DMS53 treated with DMSO at 0.1 percent for 48 hours (cell line): ENCODE data around the gene WDR18.

Source experiments
- DNase-seq: peaks from one replicate; lab custom pipeline; 2025; ENCODE audit not compliant: unreplicated experiment; lab: John Stamatoyannopoulos, UW

Gene WDR18

DNA sequence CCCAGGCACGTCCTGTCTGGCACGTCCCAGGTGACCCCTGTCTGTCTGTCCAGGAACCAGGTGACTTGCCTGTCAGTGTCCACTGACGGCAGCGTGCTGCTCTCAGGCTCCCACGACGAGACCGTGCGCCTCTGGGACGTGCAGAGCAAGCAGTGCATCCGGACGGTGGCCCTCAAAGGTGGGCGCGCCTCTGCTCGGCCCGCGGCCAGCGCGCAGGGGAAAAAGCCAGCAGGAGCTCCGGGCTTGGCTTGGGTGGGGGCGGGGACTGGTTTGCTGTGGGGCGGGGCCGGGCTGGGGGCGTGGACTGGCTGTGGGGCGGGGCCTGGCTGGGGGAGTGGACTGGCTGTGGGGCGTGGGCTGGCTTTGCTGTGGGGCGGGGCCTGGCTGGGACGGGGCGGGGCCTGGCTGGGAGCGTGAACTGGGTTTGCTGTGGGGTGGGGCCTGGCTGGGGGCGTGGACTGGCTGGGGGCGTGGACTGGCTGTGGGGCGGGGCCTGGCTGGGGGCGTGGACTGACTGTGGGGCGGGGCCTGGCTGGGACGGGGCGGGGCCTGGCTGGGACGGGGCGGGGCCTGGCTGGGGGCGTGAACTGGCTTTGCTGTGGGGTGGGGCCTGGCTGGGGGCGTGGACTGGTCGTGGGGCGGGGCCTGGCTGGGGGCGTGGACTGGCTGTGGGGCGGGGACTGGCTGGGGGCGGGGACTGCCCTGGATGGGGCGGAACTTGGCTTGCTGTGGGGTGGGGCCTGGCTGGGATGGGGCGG is 7.2 kb downstream of the WDR18 start:
- no peak for DNase-seq

DNA sequence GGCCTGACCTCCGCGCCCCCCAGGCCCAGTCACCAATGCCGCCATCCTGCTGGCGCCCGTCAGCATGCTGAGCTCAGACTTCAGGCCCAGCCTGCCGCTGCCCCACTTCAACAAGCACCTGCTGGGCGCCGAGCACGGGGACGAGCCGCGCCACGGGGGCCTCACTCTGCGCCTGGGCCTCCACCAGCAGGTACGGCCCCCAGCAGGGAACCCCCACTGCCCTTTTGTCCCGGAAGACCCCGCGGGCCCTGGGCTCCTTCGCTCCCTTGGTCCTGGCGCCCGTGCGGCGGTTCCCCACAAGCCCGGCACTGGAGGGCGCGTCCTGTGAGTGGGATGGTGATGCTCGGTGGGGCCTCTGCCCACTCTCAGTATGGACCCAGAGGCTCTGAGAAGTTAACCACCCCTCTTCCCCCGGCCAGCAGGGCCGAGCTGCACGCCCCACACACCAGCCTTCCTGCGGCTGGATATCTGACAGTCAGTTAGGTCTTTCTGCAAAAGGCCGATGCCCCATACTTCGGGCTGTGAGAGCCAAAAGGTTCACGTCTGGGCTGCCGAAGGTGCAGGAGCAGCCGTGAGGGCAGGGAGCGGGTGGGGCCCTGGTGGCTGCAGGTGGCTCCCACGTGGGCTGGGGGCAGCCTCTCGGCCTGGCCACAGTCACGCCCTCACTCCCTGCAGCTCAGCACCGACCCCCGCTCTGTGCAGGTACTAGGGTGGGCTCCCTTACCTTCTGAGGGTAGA is 8.0 kb downstream of the WDR18 start:
- no peak for DNase-seq

GRCh38 chr19:992670-993055 is 8.5 kb downstream of the WDR18 start:
- no peak for DNase-seq

DNA sequence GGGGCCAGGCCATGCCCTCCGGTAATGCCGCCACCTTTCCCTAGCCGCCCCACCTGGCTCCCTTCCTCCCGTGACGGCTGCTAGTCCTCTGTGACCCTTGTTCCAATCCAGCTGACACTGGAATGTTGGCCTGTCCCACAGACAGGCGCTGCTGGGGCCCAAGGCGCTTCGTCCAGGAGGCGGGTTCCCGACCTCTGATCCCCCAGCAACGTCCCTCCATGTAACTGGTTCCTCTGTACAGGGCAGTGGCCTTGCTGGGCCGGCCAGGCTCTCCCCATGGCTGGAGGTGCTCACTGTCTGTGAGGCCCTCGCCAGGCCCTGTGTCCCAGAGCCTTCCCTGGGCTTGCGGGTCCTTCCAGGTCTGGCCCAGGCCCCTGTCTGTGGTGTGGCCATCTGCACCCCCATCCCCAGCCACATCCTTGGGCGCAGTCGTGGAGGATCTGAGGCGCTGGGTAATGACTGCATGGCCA is 9.3 kb downstream of the WDR18 start:
- DNase-seq: no peak

- DNase-seq: no peak
Observed at GRCh38 chr19:993831-994393, 9.8 kb downstream of the WDR18 start.

DNA sequence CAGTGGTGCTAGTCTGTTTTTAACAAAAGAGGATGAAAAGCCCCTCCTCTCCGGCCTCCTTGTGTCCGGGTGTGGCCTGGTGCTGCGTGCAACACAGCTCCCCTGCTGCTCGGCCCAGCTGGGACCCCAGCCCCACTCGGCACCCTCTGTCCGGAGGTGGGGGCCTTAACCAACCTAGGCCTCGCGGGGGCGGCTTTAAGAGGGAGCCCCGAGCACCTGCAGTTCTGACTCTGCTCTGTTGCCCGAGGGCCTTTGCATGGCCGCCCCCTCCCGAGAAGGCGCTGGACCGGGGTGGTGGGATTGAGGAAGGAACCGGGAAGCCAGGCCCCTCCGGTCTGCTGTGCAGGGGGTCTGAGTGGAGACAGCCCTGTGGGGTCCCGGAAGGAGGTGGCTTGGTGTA is 10.4 kb downstream of the WDR18 start:
- no peak for DNase-seq

DNA sequence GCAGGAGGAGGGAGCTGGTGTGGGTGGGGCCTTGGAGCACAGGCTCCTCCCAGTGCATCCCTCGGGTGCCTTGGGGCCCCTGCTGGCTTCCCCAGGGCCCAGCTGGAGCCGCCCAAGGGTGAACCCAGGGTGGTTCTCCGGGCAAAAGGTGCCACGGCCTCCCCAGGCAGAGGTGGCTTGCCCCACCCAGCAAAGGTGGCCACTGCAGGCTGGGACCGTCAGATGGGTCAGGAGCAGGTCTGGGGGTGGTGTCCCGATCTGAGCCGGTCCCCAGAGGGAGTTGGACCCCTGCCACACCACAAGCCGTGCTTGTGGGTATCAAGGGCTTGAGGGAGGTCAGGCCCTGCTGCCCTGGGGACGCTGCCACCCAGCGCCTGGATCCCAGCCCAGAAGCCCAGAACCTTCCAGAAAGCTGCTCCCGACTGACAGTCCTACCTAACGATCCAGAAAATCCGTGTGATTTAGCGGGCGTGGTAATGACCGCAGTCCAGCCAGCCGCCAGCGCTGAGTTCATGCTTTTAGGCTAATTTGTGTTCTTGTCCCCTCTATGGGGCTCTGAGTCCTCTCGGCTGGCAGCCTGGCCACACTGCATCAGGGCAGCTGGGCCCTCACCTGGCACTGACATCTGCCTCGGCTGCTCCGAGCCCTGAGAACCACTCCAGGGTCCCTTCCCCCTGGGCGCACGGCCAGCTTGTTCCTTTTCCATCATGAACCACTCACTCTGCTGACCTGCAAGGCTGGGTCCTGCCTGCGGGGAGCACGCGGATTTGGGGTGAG is 11.1 kb downstream of the WDR18 start:
- DNase-seq: peak; percentile 22

- DNase-seq: no peak
Observed at GRCh38 chr19:996051-996838, 12.1 kb downstream of the WDR18 start.

DNA sequence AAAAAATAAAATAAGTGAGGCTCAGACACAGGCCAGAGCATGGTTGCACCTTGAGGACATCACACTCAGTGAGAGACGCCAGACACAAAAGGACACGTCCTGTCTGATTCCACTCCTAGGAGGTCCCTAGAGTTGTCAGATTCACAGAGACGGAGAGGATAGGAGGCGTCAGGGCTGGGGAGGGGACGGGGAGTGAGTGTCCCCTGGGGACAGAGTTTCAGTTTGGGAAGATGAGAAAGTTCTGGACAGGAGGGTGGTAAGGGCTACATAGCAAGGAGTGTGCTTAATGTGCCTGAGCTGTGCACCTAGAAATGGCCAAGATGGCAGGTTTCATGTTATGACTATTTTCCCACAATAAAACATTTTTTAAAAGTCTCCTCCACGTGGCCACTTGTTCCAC is 13.9 kb downstream of the WDR18 start:
- no peak for DNase-seq

DNA sequence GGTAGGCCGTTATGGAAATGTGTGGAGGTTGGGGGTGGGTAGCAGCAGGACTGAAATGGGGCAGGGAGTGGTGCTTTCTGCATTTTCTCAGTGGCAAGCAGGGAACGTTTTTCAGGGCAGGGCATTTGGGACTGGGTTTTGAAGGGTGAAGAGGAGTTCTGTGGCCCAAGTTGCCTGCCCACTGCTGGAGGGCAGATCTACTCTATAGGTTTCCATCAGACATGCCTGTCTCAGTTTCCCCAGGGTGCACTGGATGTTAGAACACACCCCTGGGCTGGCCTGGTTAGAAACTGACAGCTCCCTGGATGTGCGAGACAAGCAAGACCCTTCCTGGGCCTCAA is 15.2 kb downstream of the WDR18 start:
- no peak for DNase-seq

DNA sequence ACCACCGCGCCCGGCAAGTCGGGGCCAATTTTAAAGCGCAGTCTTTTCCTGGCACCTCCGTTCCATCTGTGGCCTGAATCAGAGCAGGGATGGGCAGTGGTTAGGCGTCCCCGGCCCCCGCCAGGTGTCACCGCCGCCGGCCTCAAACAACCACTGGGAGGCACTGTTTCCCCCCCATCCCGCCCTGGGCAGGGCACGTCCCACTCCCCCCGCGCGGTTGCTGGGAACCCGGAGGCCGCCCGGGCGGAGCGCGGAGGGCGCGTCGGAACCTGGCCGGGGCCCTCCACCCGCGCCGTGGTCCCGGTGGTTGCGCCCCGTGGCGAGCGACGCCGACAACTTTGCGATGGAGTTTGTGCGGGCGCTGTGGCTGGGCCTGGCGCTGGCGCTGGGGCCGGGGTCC is 15.9 kb downstream of the WDR18 start, which contains the start of gene GRIN3B:
Gene GRIN3B (plus strand): TSS at position 325 of the 400 bp plus-strand sequence. CDS start 19 bp downstream, at position 344.
- DNase-seq: no peak

DNA sequence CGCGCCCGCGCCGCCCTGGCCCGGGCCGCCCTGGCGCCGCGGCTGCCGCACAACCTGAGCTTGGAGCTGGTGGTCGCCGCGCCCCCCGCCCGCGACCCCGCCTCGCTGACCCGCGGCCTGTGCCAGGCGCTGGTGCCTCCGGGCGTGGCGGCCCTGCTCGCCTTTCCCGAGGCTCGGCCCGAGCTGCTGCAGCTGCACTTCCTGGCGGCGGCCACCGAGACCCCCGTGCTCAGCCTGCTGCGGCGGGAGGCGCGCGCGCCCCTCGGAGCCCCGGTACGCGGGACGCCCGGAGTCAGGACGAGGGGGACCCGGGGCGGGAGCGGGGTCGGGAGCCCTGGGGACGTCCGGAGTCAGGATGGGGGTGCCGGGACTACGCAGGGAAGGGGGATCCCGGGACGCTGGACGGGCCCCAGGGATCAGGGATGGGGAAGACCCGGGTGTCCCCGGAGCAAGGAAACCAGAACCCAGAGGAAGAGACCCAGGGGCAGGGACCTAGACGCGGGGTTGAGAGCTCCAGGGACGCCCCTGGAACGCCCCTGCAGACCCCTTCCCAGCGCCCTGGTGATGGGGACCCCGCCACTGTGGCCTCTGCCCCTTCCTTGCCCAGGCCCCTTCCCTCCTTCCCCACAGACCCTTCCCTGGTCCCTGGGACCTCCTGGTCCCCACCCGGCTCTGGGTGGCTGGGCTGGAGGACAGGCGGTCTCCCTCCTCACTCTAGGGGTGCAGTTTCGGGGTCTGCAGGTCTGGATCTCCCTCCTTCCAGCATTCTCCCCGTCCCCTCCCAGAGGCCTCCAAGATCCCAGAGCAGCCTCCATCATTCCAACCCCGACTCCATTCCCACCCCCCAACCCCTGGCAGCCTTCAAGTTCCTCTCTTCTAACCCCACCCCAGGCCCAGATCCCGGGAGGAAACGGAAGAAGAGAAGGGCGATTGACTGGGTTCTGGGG is 16.7 kb downstream of the WDR18 start:
- DNase-seq: no peak

DNA sequence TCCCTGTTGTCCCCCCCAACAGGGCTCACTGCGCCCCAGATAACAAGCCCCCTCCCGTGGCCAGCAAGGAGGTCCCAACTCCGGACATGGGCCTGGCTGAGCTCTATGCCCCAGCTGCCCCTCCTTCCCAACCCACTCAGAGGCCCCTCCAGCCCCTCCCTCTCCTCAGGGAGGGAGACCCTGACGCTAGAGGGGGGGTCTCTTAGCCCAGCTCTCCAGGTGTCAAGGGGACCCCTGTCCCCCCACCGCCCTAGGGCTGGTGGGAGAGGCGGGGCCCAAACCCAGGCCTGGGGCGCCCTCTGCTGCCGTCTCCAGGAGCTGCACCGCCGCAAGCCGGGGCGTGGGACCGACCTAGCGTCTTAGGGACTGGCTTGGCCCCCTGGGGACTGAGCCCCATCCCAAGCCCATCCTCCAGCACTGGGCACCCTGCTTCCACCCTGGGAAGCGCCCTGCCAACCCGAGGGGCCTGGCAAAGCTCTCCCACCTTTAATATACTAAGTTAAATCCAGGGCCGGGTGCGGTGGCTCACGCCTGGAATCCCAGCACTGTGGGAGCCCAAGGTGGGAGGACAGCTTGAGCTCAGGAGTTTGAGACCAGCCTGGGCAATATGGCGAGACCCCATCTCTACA is 17.5 kb downstream of the WDR18 start:
- DNase-seq: no peak

DNA sequence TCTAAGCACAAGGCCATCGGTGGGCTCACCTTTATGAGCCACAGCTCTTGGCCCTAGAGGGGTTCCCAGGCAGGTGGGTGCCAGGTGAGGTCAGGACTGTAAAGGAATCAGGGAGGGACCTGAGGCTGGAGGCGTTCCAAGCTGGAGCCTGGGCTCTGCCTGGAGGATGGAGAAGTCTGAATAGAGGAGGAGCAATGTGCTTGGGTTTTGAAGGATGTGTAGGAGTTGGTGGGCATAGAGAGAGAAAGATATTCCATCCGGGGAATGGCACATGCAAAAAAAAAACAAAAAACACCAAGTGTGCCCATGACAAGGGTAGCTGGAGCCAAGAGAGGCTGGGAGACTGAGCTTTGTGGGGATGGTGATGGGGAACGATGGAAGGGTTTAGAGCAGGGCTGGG is 18.5 kb downstream of the WDR18 start:
- DNase-seq: no peak

GRCh38 chr19:1003283-1003682 is 19.1 kb downstream of the WDR18 start:
- DNase-seq: no peak

DNA sequence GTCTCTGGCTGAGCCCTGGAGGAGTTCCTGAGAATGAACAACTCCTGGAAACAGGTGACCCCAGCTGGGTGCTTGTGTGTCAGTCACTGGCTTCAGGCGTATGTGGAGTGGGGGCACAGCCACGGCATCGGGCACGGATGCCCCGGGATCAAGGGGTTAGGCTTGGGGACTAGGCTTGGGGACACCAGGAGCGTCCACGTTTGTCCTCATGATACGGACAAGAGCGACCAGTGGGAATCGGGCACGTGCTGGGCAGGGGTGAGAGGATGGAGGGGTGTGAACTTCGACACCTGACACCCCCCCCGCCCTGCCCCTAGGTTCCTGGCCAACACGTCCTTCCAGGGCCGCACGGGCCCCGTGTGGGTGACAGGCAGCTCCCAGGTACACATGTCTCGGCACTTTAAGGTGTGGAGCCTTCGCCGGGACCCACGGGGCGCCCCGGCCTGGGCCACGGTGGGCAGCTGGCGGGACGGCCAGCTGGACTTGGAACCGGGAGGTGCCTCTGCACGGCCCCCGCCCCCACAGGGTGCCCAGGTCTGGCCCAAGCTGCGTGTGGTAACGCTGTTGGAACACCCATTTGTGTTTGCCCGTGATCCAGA is 20.2 kb downstream of the WDR18 start:
- no peak for DNase-seq

GRCh38 chr19:1004803-1005664 is 20.9 kb downstream of the WDR18 start:
- DNase-seq: no peak
